GM18526 (cell line): ENCODE data around the gene SNCAIP.

Experiments used
- POLR2A ChIP-seq: IDR thresholded peaks from 3 replicates; pipeline ENCODE4 v1.6.1; 2011; ENCODE audit not compliant: insufficient read length; ENCODE audit errors: extremely low read depth

The SNCAIP gene

DNA sequence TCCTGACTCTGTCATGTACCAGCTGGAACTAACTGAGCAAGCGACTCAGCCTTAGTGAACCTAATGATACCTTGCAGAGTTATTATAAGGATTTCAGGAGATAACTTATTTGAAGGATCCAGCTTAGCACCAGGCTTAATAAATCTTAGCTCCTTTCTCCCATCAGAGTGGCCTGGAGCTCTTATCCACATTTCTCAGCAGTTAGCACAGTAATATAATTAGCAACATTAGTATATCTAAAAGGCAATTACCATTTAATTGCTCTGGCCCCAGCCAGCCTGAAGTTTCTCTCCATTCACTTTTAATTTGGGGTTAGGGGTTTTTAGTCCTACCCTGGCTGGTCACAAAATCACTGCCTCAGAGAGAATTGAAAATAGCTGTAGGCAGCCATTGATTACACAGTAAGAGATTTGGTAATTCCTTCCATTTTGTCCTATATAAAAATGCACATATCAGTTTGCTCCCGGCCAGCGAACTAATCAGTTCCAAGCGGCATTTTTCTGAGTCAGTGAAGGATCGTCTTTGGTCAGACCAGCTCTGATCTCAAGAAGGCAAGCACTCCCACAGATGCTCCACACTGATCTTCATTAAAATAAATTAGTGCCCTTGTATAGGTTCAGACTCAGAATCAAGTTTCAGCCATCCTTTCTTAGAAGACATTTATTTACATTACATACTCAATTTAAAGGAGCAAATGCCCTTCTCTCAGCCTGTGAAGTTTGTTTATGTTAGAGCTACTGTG lies 56.6 kb downstream of the SNCAIP start:
- no peak for TF ChIP-seq POLR2A

DNA sequence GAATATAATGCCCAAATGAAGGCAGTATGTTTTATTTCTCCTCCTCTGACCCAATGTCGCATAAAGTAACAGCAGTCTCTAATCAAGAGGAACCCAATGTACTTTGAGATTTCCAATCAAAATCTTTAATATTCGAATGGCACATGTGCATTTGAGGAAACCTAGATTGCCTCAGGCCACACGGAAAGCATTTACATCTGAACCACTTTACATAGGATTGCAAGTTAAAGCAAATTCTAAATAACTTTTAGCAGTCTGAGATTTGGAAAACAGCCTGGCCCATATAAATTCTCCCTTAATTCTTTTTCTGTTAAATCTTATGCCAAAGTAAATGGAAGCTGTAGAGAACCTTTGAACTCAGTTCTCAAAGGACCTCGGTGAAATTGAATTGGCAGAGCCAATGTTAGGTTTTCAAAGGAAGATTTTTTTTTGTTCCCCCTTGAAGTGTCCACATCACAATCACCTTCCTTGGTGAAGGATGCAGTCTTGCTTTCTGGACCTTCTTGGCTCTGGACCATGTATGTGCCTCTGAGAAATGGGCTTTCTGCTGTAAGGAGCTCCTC lies 57.3 kb downstream of the SNCAIP start:
- TF ChIP-seq POLR2A = no peak

DNA sequence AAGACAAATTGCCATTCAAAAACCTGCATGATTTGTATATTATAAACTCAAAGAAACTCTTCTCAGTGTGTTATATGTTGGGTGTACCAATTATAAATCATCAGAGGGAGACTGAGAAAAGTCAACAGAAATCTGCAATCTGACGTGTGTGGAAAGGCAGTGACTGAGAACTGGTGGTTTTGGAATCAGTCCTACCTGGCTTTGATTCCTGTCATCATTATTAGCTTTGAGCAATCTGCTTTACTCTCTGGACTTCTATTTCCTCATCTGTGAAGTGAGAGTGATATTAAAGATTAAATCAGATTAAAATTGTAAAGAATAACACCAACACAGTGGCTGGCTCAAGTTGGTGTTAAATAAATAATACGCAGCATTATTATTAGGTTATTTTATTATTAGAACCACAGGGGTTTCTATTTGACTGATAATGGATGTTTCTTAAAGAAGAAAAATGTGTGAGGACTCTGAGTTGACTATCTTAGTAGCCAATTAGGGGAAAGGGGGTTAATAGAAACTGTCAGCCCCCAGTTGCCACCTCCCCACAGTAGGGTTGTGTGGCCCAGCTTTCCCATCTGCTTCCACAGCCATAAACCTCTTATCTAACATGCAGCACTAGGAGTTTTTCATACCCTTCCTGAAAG lies 59.6 kb downstream of the SNCAIP start:
- TF ChIP-seq POLR2A = no peak

DNA sequence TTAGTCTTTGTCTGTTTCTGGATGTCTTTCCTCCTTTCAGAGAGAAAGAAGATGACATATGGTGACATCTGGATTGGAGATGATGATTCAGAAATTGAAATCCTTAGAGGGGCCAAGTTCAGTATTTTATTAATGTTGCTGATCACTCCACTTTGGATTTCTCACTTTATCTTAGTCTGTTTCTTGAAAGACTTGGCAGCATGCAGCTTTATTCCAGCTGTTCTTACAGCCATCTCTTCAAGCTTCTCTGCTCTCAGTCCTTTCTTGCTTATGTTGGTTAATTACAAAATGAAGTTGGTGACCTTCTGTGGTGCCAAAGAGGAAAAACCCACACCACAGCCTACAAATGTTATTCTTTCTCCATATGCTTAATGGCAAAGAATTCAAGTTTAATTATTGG lies 62.1 kb downstream of the SNCAIP start:
- no peak for TF ChIP-seq POLR2A

DNA sequence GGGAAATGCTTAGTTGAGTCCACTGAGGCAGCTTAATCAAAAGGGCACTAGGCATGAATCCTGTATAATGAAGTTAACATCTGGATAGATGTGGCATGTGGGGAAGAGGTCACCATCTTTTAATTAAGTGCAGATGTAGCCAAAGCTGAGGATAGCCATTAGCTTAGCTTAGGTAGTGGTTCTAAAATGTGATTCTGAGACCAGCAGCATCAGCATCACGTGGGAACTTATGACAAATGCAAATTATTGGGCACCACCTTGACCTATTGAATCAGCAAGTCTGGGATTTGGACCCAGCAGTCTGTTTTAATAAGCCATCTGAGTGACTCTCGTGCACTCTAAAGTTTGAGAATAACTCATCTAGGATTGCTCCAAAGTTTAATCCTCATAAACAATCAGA lies 63.8 kb downstream of the SNCAIP start:
- no peak for TF ChIP-seq POLR2A

DNA sequence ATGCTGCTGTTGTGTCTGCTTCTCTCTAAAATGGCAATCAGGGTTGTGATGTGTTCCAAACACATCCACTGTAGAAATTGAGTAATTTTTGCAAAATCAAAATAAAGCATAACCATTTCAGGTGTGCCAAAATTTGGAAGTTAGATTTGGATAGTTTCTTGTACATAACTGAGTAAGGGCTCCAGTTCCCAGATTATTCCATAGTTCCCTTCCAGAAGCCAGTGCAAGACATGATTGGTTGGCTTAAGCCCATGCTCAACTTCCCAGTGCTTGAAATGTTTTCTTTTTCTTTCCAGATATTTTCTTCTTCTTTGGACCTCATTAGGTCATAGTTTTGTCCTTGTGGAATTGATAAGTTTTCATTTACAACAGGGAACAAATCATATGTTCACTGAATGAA lies 64.2 kb downstream of the SNCAIP start:
- no peak for TF ChIP-seq POLR2A

DNA sequence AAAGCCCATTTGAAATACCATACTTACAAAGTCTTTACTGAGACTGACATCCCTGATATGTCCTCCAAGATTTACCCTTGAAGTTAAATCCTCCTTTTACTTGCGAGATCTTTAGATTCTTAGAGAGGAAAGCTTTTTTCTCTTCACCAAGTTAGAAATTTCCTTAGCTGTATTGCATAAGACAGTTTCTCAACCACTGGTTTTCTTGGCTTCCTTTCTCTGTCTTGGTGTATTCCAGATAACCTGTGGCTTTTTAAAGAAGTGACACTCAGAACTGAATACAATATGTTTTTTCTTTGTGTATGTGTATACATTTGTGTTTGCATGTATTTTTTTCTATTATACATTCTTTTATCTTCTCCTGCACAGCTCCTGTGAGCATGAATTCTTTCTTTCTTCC lies 65.0 kb downstream of the SNCAIP start:
- TF ChIP-seq POLR2A = no peak

DNA sequence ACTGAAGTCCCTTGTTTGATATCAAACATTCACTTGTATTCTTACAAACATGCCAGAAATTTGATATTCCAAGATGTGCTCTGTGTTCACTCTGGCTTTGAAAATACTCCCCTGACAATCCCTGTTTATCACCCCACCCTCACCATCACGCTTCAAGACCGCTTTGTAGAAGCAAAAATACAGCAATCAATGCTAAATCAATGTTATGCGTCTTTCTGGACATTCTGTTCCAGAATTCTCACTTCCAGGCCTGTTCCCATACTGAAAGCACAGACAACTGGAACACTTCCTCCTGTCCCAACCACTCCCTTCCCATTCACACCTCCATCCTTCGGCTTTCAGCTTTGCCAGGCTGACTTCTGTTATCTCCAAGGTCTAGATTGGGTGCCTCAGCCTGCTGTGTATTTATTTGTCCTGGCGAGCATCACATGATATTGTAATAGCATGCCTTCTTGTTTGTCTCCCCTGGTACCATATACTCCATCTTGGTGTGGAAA lies 72.8 kb downstream of the SNCAIP start:
- TF ChIP-seq POLR2A = no peak

DNA sequence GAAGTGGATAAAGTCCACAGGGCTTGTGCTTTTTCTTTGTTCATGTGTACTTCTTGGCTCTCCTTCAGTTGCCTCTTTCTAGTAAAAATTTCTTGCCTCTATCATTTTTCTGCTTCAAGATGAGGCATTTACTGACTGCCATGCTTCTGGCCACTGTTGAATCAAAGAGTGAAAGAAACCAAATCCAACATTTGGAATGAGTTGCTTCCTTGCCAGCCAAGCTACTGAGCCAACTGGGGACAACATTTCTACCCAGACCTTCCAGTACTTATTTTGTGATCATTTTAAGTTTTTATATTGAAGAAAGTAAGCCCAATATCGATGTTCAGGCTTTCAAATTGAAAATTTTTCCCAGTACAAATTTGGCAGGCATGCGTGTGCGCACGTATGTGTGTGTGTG lies 73.2 kb downstream of the SNCAIP start:
- TF ChIP-seq POLR2A = no peak

DNA sequence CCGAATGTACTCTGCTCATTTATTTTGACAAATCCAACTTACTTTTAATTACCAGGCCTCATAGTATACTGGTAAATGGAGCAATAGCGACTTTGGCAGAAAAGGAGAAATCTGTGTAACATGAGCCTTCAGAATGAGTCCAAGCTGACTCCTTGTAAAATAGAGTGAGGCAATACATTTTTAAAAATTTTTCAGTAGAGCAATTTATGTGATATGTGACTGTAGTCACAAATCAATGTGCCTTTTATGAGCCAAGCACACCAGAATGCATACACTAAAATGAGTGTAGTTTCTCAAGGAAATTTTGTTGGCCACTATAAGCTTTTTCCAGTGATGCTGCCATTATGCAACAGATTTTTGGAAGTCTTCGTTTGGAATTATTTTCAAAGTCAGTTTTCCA lies 73.8 kb downstream of the SNCAIP start:
- no peak for TF ChIP-seq POLR2A

DNA sequence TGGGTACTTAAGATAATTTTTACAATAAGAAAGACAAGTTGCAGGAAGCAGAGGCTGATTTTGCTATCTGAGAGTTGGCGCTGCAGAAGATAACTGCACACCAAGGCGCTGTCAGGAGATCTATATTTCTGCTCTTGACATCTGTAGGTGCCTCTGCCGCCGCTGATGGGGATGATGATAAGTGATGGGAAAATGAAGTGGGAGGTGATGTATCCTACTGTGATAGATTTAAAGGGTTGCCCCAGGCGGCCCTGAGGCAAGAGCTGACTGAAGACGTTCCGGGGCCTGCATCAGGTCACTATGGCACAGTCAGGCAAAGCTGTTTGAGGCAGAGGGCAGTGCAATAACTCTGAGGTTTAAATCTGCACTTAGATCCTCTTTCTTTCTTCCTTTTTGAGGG lies 78.1 kb downstream of the SNCAIP start:
- no peak for TF ChIP-seq POLR2A

DNA sequence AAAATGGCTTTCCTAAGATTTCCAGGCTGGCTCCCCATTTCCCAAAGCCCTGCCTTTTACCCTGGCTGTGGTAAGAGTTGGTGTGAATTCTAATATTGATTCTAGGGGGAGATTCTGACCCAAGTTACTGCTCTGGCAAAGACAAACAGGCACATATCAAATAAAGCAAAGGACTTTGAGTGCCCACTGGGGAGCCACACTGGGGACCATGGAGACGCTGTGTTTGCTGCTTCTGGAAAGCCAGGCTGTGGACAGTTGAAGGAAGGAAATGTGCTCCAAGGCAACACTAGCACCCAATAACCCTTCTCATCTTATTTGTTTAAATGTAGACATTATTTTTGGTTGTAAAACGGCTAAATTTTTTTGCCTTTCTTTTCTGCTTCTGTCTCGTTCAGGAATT lies 78.7 kb downstream of the SNCAIP start:
- TF ChIP-seq POLR2A = no peak

DNA sequence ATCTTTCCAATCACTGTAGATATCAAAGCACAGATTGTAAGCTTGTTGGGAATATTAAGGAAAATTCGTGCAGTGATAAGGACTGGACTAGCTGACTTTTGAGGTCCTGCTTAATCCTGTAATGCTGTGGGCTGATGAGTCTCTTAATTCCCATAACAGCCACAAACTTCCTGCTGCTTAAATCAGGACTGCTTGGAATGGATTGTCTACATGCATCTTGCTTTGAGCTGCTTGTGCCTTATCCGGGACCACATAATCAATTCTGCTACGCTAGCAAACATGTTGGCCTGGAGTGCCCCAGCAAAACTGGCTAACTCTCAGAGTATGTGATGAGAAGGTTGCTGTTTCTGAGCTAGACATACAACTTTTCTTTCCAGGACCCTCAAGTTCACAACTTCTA lies 79.6 kb downstream of the SNCAIP start:
- no peak for TF ChIP-seq POLR2A

DNA sequence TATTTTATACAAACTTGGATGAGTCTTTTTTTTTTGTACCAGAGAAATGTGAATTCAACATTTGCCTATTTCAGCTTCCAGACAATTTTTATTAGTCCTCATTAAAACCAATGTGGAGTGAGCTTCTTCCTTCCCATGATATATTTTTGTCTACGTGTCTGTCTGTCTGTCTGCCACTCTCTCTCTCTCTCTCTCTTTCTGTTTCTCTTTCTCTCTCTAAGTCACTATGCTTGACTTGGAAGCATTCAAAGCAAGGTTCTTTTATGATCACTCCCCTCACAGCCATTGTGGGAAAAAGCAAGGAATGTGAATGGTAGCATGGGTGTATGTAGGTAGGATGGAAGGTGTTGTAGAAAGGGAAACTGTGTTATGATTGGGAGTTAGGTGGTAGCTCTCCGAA lies 80.2 kb downstream of the SNCAIP start:
- TF ChIP-seq POLR2A = no peak

DNA sequence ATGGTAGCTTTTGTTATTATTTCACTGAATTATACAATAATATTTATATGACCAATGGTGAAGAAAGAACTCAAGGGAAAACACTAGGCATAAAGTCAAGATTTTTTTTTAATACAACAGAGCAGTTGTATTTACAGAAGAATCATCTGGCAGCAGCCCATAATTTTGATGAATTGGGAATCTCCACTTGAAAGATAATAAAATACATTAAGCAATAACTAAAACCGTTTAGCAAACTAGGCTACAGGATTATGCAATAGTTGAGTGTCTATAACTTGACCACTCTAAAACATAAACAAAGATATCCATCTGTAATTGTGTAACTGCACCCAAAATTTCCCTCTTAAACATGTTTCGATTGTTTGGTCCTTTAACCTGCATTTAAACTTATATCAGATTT lies 80.8 kb downstream of the SNCAIP start:
- TF ChIP-seq POLR2A = no peak

DNA sequence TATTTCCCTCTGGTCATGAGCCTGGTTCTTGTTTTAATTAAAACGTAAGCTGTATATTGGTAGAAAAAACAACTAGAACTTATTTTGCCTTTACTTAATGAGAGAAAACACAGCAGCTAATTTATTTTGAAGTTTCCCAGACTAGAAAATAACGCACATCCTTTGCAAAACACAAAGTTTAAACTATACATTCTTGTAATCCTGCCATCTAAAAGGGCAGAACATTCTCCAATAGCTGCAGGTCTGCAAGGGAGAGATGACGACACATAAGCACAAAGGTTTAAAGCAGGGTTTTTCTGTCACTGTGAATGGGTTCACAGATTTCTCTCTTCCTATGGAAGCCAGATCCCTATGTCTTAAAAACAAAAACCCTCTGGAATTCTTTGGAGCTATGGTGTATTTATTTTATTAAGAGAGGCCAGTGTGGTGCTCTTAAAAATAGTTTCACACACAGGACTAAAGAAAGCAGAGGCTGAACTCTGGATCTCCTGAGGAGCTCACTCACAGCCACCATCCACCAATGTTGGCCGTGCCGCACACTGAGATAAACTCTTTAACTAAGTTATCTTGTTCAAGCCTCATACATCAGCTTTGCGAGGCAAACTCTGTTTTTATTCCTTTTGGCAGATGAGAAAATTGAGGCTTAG lies 82.4 kb downstream of the SNCAIP start:
- no peak for TF ChIP-seq POLR2A
